ENCODE data around the gene TTC39A.
"Not testable (repeated sequence)": the region's sequence is repeated elsewhere in the genome, so short reads cannot be mapped to it uniquely, and the experiment has no call there.

TTC39A gene

GRCh38 chr1:51264451-51264850 lies 65.9 kb downstream of the TTC39A start:
- no peak for DNase-seq

- DNase-seq: no peak
Observed at GRCh38 chr1:51263147-51263877, 67.0 kb downstream of the TTC39A start.

GRCh38 chr1:51255331-51255730 lies 75.0 kb downstream of the TTC39A start:
- DNase-seq: no peak

GRCh38 chr1:51253691-51254090 lies 76.7 kb downstream of the TTC39A start:
- no peak for DNase-seq

GRCh38 chr1:51252366-51252765 lies 78.0 kb downstream of the TTC39A start:
- no peak for DNase-seq

- not testable (repeated sequence) for DNase-seq
Observed at GRCh38 chr1:51251165-51251564, 79.2 kb downstream of the TTC39A start.

- not testable (repeated sequence) for DNase-seq
Observed at GRCh38 chr1:51250729-51251128, 79.6 kb downstream of the TTC39A start.

GRCh38 chr1:51249445-51249844 lies 80.9 kb downstream of the TTC39A start:
- no peak for DNase-seq

- DNase-seq: no peak
Observed at GRCh38 chr1:51247499-51247898, 82.9 kb downstream of the TTC39A start.

- DNase-seq: no peak
Observed at GRCh38 chr1:51247022-51247421, 83.3 kb downstream of the TTC39A start.

GRCh38 chr1:51242546-51242945 lies 87.8 kb downstream of the TTC39A start:
- DNase-seq: no peak

- no peak for DNase-seq
Observed at GRCh38 chr1:51241119-51241518, 89.2 kb downstream of the TTC39A start.

- no peak for DNase-seq
Observed at GRCh38 chr1:51240084-51240483, 90.3 kb downstream of the TTC39A start.

GRCh38 chr1:51238034-51238403 lies 92.3 kb downstream of the TTC39A start:
- DNase-seq: no peak

GRCh38 chr1:51237351-51238033 lies 92.9 kb downstream of the TTC39A start:
- no peak for DNase-seq
